ENCODE data around the gene POP5. TPM values are rescaled to one million over a fixed set of nuclear protein-coding genes. Genes with fewer than 3 reads are reported as not detected.

POP5 gene
- polyA plus RNA-seq, 3 donors, result 57.2 to 78.7 (median 61.2) TPM

DNA sequence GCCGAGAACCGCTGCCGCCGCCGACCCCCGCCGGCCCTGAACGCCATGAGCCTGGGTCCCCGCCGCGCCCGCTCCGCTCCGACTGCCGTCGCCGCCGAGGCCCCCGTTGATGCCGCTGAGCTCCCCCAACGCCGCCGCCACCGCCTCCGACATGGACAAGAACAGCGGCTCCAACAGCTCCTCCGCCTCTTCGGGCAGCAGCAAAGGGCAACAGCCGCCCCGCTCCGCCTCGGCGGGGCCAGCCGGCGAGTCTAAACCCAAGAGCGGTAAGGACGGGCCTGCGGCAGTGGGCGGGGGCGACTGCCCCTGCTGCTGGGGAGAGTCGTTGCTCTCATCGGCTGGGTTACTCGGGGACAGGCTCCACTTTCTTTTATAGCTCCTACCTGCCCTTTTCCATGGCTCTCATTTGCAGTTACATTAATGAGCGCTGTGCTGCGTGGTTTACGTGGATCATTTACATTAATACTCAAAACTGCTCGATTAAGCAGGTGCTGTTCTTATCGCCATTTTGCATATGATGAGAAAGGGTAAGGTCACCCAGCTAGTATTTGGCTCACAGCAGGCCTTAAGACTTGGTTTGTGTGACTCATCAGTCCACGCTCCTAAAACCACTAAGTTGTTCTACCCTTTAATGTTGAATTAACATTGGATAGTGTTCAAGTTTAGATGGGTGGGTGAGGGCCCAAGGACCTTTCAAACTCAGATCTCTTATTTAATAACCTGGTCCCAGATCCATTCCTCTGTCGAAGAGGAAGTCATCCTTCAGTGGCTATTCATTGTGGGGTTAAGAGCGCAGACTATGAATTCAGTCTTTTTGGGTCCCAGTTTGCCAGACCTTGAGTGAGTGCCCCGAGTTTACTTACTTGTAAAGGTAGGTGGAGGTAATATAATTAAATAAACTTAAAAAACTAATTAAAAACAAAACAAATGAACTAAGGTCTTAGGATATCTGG lies 46.2 kb downstream of the POP5 start:
- intact Hi-C loops (cut with micrococcal nuclease), result loop anchor here (5.0 kb wide), 2 partner anchors 38 to 42 kb away; partner anchors contain the start of gene DYNLL1 (in 2 of the 2)
- Histone ChIP-seq H4K20me1 (ENCODE audit: insufficient read depth, low read length) (peaks cover 53% of the 10 kb centered on the region), H2AFZ (ENCODE audit: insufficient read depth, low read depth, low read length, poor library complexity, severe bottlenecking) (peak overlapping the region; percentile 77), H3K36me3 (replicated peaks in 1 of 2; ENCODE audit: control insufficient read depth in 1 of 2, insufficient read depth in 2 of 2, low read length in 2 of 2) (no peaks in the 10 kb centered on the region), H3K79me2 (ENCODE audit: insufficient read depth, low read length) (peaks cover 60% of the 10 kb centered on the region), H3K9ac (ENCODE audit: insufficient read depth, low read length, poor library complexity, severe bottlenecking) (peak overlapping the region; percentile 97), H3K9me3 (replicated peaks in 1 of 2; ENCODE audit: control insufficient read depth in 1 of 2, insufficient read depth in 1 of 2, low read length in 2 of 2) (no peaks in the 10 kb centered on the region), H3K27me3 (ENCODE audit: control insufficient read depth in 2 of 2, insufficient read depth in 2 of 2, low read length in 2 of 2) (no peaks in the 10 kb centered on the region), H3K27ac (ENCODE audit: low read depth in 1 of 2, low read length in 2 of 2) (peak overlapping the region; percentile 70 to 89), H3K4me3 (replicated peaks in 1 of 3; ENCODE audit: low read depth in 2 of 3, low read length in 3 of 3) (peak overlapping the region; percentile 88 to 98 (median 89)), H3K4me2 (replicated peaks; ENCODE audit: extremely low read depth, low read length, poor library complexity, severe bottlenecking) (peak overlapping the region; percentile 98), H3K4me1 (ENCODE audit: control insufficient read depth in 1 of 2, insufficient read depth in 2 of 2, low read length in 2 of 2) (peaks cover 54 to 59% of the 10 kb centered on the region in 2 donors)
- Mint-ChIP-seq H3K4me1 (peaks cover 52% of the 10 kb centered on the region), H3K27me3 (ENCODE audit: low read depth in 3 of 3) (no peaks in the 10 kb centered on the region), H3K9me3 (no peaks in the 10 kb centered on the region), H3K36me3 (peaks cover 6 to 22% of the 10 kb centered on the region in 2 donors), H3K4me3 (peak overlapping the region; percentile 90 to 93), H3K27ac (peak overlapping the region; percentile 79 to 95 (median 93))
- TF ChIP-seq, protein P1, sequence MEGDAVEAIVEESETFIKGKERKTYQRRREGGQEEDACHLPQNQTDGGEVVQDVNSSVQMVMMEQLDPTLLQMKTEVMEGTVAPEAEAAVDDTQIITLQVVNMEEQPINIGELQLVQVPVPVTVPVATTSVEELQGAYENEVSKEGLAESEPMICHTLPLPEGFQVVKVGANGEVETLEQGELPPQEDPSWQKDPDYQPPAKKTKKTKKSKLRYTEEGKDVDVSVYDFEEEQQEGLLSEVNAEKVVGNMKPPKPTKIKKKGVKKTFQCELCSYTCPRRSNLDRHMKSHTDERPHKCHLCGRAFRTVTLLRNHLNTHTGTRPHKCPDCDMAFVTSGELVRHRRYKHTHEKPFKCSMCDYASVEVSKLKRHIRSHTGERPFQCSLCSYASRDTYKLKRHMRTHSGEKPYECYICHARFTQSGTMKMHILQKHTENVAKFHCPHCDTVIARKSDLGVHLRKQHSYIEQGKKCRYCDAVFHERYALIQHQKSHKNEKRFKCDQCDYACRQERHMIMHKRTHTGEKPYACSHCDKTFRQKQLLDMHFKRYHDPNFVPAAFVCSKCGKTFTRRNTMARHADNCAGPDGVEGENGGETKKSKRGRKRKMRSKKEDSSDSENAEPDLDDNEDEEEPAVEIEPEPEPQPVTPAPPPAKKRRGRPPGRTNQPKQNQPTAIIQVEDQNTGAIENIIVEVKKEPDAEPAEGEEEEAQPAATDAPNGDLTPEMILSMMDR (IDR thresholded peaks at IDR 0.05), result no peak
- peak; percentile 48 to 78 (median 61) for DNase-seq
- under 1% methylated on average over 43 of the region's 52 CpGs for WGBS (ENCODE audit: insufficient coverage)

DNA sequence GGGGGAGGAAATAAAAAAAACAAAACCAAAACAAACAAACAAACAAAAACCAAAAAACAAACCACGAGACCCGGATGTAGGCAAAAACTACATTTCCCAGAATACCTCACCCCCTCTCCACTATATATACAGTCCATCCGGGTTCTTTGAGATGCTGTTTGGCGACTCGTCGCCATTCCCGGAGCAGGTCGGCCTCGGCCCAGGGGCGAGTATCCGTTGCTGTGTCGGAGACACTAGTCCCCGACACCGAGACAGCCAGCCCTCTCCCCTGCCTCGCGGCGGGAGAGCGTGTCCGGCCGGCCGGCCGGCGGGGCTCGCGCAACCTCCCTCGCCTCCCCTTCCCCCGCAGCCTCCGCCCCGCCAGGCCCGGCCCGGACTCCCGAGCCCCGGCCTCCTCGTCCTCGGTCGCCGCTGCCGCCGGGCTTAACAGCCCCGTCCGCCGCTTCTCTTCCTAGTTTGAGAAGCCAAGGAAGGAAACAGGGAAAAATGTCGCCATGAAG lies 46.9 kb downstream of the POP5 start, which contains the start of gene RNF10:
TSS of gene RNF10 (plus strand) at position 154 of the 500 bp plus-strand sequence. CDS start 456 bp downstream, outside the sequence.
- H3K36me3 Mint-ChIP-seq, result peaks cover 6 to 17% of the 10 kb centered on the region in 2 donors

More for the DNA sequence above, 46.9 kb downstream of the POP5 start, which contains the start of gene RNF10:
- TF ChIP-seq, protein P1 (IDR thresholded peaks at IDR 0.05), result no peak
- H3K27ac Mint-ChIP-seq, result peak within 1 kb of the TSS; percentile 79 to 95 (median 93)
- Histone ChIP-seq H3K36me3 (replicated peaks in 1 of 2; ENCODE audit: control insufficient read depth in 1 of 2, insufficient read depth in 2 of 2, low read length in 2 of 2) (no peaks in the 10 kb centered on the region), H3K4me3 (replicated peaks in 1 of 3; ENCODE audit: low read depth in 2 of 3, low read length in 3 of 3) (peak within 1 kb of the TSS; percentile 88 to 98 (median 89)), H2AFZ (ENCODE audit: insufficient read depth, low read depth, low read length, poor library complexity, severe bottlenecking) (peak within 1 kb of the TSS; percentile 77), H3K27me3 (ENCODE audit: control insufficient read depth in 2 of 2, insufficient read depth in 2 of 2, low read length in 2 of 2) (no peaks in the 10 kb centered on the region), H3K4me2 (replicated peaks; ENCODE audit: extremely low read depth, low read length, poor library complexity, severe bottlenecking) (peak within 1 kb of the TSS; percentile 98), H3K9me3 (replicated peaks in 1 of 2; ENCODE audit: control insufficient read depth in 1 of 2, insufficient read depth in 1 of 2, low read length in 2 of 2) (no peaks in the 10 kb centered on the region), H3K27ac (ENCODE audit: low read depth in 1 of 2, low read length in 2 of 2) (peak within 1 kb of the TSS; percentile 70 to 89), H4K20me1 (ENCODE audit: insufficient read depth, low read length) (peaks cover 46% of the 10 kb centered on the region), H3K4me1 (ENCODE audit: control insufficient read depth in 1 of 2, insufficient read depth in 2 of 2, low read length in 2 of 2) (peaks cover 51 to 58% of the 10 kb centered on the region in 2 donors), H3K9ac (ENCODE audit: insufficient read depth, low read length, poor library complexity, severe bottlenecking) (peak within 1 kb of the TSS; percentile 97), H3K79me2 (ENCODE audit: insufficient read depth, low read length) (peaks cover 52% of the 10 kb centered on the region)
- peaks cover 51% of the 10 kb centered on the region for H3K4me1 Mint-ChIP-seq
- no peaks in the 10 kb centered on the region for H3K27me3 Mint-ChIP-seq (ENCODE audit: low read depth in 3 of 3)
- intact Hi-C loops (cut with micrococcal nuclease), result loop anchor here in 1 of 2 donors (5.0 kb wide), 1 partner anchor 37 kb away; the partner anchor contains the start of gene DYNLL1
- peak; percentile 83 to 86 (median 83) for DNase-seq
- H3K4me3 Mint-ChIP-seq, result peak within 1 kb of the TSS; percentile 90 to 93
- no peaks in the 10 kb centered on the region for H3K9me3 Mint-ChIP-seq
- WGBS (ENCODE audit: insufficient coverage), result 0% methylated on average over 43 of the region's 43 CpGs

Measured in CD14-positive monocyte (primary cell).